Chondrocyte (in vitro differentiated cells): ENCODE measurements around the gene RPF1. TPM values are rescaled to one million over a fixed set of nuclear protein-coding genes. Genes with fewer than 3 reads are reported as not detected.
A peak's percentile ranks its signal among the peaks of the same experiment; 100 is the strongest.

Experiments
- DNase-seq: peaks from one replicate; pipeline ENCODE4 v3.0.0; 2021; ENCODE audit warnings: mixed read lengths, low spot score
- H3K27ac Mint-ChIP-seq: one replicate; pipeline ENCODE4 v1.8.0; 2021; ENCODE audit warnings: mild to moderate bottlenecking, moderate library complexity, mixed read lengths; ENCODE audit not compliant: unreplicated experiment
- H3K27me3 Mint-ChIP-seq: 2 replicates; pipeline ENCODE4 v1.8.0; 2021; ENCODE audit warnings: low read depth, mixed read lengths
- H3K36me3 Mint-ChIP-seq: 2 replicates; pipeline ENCODE4 v1.8.0; 2021; ENCODE audit warnings: low read depth, mixed read lengths
- H3K4me1 Mint-ChIP-seq: 2 replicates; pipeline ENCODE4 v1.8.0; 2021; ENCODE audit warnings: low read depth, mild to moderate bottlenecking, mixed read lengths
- H3K4me3 Mint-ChIP-seq: one replicate; pipeline ENCODE4 v1.8.0; 2021; ENCODE audit warnings: mild to moderate bottlenecking, moderate library complexity, mixed read lengths; ENCODE audit not compliant: unreplicated experiment
- H3K9me3 Mint-ChIP-seq: 2 replicates; pipeline ENCODE4 v1.8.0; 2021; ENCODE audit warnings: low read depth, mixed read lengths
- long read RNA-seq: library from polyadenylated mRNA; stranded (forward); transcript quantifications from one replicate; pipeline ENCODE4 v2.0.0, GENCODE V29; 2021
- total RNA-seq: library from RNA; stranded (reverse); gene quantifications from 3 replicates; pipeline ENCODE4 v1.2.1, GENCODE V29; 2021
- TF ChIP-seq, protein P1 (sequence below): fragments of 200-600 bp; sonication (generic); IDR thresholded peaks from 2 replicates; pipeline ENCODE4 v1.5.0; 2021; ENCODE audit warnings: antibody characterized with exemption, mild to moderate bottlenecking, moderate library complexity

Gene RPF1, protein sequence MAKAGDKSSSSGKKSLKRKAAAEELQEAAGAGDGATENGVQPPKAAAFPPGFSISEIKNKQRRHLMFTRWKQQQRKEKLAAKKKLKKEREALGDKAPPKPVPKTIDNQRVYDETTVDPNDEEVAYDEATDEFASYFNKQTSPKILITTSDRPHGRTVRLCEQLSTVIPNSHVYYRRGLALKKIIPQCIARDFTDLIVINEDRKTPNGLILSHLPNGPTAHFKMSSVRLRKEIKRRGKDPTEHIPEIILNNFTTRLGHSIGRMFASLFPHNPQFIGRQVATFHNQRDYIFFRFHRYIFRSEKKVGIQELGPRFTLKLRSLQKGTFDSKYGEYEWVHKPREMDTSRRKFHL
- 18.7 to 24.3 TPM (median 18.8 TPM) in 3 replicates for total RNA-seq
- long read RNA-seq, transcript RPF1-201 (9 exons, 1,385 nt), result major isoform, 26 of 35 reads
- long read RNA-seq, partial matches to known transcripts, result 6 of 35 reads
- long read RNA-seq, other reads (novel, unspliced or antisense), result 3 of 35 reads

DNA sequence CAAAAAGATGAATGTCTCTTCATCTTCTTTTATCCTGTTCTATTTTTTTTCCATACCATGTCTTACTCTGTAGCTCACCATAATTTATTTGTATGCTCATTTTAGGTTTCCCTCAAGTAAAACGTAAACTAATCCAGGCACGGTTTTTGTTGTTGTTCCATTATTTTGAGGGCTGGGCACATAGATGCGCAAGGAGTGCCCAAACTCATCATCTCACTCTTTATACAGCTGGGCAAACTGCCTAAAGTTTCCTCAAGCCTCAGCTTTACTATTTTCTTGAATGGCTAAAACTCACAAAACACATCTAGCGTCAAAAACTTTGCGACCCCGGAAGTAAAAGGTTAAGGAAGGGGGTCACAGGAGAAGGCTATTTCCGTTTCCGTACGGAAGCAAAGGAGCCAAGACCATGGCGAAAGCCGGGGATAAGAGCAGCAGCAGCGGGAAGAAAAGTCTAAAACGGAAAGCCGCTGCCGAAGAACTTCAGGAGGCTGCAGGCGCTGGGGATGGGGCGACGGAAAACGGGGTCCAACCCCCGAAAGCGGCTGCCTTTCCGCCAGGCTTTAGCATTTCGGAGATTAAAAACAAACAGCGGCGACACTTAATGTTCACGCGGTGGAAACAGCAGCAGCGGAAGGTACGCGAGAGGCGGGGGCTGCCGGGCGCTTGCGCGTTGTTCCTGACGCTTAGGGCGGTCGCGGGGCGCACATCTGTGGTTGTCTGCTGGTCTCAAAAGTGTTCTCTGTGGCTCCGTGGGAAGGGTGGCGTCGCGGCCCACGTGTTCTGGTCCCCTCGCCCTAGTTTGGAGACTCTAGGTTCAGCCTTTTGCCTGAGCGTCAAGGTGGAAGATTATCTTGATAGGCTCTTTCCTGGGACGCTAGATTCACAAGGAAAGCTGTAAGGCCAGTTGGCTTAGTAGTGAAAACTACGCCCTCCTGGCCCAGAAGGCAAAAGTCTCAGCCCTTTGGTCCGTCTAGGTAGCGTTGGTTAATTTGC lies at the start of gene RPF1:
Gene RPF1 (plus strand): TSS at position 391 of the 993 bp plus-strand sequence. CDS start 16 bp downstream, at position 407.
- peaks cover 9% of the 10 kb centered on the region for H3K9me3 Mint-ChIP-seq
- H3K27ac Mint-ChIP-seq, result peak within 1 kb of the TSS; percentile 98
- H3K36me3 Mint-ChIP-seq, result peaks cover 19% of the 10 kb centered on the region
- peaks cover 21% of the 10 kb centered on the region for H3K27me3 Mint-ChIP-seq
- TF ChIP-seq, protein P1, sequence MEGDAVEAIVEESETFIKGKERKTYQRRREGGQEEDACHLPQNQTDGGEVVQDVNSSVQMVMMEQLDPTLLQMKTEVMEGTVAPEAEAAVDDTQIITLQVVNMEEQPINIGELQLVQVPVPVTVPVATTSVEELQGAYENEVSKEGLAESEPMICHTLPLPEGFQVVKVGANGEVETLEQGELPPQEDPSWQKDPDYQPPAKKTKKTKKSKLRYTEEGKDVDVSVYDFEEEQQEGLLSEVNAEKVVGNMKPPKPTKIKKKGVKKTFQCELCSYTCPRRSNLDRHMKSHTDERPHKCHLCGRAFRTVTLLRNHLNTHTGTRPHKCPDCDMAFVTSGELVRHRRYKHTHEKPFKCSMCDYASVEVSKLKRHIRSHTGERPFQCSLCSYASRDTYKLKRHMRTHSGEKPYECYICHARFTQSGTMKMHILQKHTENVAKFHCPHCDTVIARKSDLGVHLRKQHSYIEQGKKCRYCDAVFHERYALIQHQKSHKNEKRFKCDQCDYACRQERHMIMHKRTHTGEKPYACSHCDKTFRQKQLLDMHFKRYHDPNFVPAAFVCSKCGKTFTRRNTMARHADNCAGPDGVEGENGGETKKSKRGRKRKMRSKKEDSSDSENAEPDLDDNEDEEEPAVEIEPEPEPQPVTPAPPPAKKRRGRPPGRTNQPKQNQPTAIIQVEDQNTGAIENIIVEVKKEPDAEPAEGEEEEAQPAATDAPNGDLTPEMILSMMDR, result peak; percentile 32
- H3K4me1 Mint-ChIP-seq, result peaks cover 27% of the 10 kb centered on the region
- DNase-seq, result peak; percentile 86
- H3K4me3 Mint-ChIP-seq, result peak within 1 kb of the TSS; percentile 94

DNA sequence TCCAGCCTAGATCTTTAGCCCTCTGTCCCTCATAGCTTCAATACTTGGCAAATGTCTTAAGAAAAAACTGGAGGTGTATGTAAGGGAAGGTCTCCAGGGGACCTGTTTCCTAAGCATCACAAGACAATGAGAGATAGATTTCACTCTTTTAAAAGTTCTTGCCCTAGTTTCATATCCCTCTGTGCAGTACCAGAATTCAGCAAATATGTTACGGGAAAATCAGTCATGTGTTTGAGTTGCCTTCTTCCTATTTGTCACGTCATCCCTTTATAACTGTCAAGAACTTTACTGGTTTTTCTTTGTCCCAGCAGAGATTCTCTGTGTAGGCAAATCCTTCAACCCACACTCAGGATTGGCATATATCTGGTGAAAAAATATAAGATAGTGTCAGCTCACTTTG lies 48.5 kb upstream of the RPF1 start:
- H3K27me3 Mint-ChIP-seq, result no peaks in the 10 kb centered on the region
- peaks cover 7% of the 10 kb centered on the region for H3K4me1 Mint-ChIP-seq
- peaks cover 7% of the 10 kb centered on the region for H3K9me3 Mint-ChIP-seq
- TF ChIP-seq, protein P1, result no peak
- no peak overlapping the region for H3K4me3 Mint-ChIP-seq
- H3K27ac Mint-ChIP-seq, result no peak overlapping the region
- peaks cover 4% of the 10 kb centered on the region for H3K36me3 Mint-ChIP-seq
- no peak for DNase-seq

DNA sequence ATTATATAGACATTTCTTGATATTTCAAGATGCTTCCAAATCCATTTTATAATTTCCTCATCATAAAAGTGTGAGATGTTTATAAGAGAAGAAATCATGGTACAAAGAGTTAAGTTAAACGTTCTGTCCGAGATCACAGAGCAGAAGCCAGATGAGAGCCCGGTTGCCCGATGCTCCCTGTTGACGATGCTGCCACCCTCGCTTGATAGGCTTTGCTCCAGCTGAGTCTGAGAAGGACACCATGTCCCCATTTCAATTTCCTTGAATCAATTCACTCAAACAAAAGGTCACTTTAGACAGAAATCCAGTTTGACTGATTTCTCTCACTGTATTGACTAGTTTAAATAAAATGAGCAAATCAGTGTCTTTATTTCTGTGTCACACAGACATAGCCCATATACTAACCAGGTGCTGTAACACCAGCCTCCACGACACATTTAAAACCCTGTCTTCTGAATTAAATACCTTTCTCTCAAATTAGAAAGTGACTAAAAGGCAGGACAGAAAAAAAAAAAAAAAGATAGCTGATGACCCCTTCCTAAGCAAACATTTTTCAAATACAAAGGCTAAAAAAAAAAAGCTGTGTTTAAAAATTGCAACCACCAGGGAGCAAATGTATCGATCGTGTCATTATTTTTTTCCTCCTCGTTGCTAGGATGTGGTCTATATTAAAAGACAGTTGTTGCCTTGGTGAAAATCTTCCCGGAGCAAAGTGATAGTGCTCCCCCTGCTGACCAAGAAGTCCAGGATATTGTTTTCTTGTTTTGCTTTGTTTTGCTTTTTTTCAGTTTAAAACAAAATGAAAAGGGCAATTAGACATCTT lies 45.6 kb upstream of the RPF1 start:
- Mint-ChIP-seq H3K4me1 (peaks cover 7% of the 10 kb centered on the region), H3K27ac (peak overlapping the region; percentile 14), H3K27me3 (no peaks in the 10 kb centered on the region), H3K36me3 (peaks cover 4% of the 10 kb centered on the region), H3K9me3 (peaks cover 7% of the 10 kb centered on the region), H3K4me3 (peak overlapping the region; percentile 60)
- DNase-seq, result no peak
- TF ChIP-seq, protein P1, result peak; percentile 98

DNA sequence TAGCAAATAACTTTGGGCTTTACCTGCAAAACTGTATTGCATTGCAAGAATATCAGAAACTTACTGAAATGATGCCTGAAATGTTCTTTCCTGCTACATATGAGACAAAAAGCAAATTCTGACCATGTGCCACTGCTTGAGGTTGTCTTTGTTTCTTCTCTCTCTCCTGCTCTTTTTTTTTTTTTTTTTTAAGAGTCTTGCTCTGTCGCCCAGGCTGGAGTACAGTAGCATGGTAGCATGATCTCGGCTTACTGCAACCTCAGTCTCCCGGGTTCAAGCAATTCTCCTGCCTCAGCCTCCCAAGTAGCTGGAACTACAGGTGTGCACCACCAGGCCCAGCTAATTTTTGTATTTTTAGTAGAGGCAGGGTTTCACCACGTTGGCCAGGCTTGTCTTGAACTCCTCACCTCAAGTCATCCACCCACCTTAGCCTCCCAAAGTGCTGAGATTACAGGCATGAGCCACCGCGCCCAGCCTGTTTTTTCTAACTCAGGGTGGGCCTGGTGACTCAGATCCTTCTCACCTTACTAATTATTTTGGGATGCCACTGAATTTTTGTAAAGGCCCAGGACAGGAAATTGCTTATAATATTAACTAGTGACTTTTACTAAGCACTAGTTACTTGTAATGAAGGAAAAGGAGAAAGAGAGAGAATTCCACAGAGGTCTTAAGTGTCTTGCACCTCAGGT lies 44.8 kb upstream of the RPF1 start:
- TF ChIP-seq, protein P1, result no peak
- DNase-seq, result no peak
- Mint-ChIP-seq H3K9me3 (peaks cover 7% of the 10 kb centered on the region), H3K36me3 (peaks cover 4% of the 10 kb centered on the region), H3K27me3 (no peaks in the 10 kb centered on the region), H3K27ac (no peak overlapping the region), H3K4me3 (no peak overlapping the region), H3K4me1 (peaks cover 7% of the 10 kb centered on the region)
